Endothelial cell of umbilical vein (primary cell): ENCODE results near the gene APLN.

Experiments
- CTCF ChIP-seq, 2 donors: IDR thresholded peaks; 1 replicate in 1 of 2; 2 replicates in 1 of 2; pipeline ENCODE4 v1.5.1; 2011; ENCODE audit warnings: low read length in 2 of 2, mild to moderate bottlenecking in 2 of 2, moderate library complexity in 2 of 2, control low read depth in 1 of 2, inconsistent platforms in 1 of 2, low read depth in 1 of 2; ENCODE audit not compliant: insufficient read depth in 1 of 2; ENCODE audit errors: extremely low read depth in 1 of 2
- EZH2 ChIP-seq: IDR thresholded peaks from 2 replicates; pipeline ENCODE4 v1.6.1; 2012; ENCODE audit warnings: borderline replicate concordance, low read depth, mild to moderate bottlenecking, moderate library complexity, low read length, inconsistent platforms; ENCODE audit not compliant: severe bottlenecking
- FOS ChIP-seq: IDR thresholded peaks from 2 replicates; pipeline ENCODE4 v1.6.1; 2011; ENCODE audit warnings: mild to moderate bottlenecking, low read length, moderate library complexity, borderline replicate concordance; ENCODE audit not compliant: insufficient read depth
- JUN ChIP-seq: IDR thresholded peaks from 2 replicates; pipeline ENCODE4 v1.6.1; 2011; ENCODE audit warnings: borderline replicate concordance, low read depth; ENCODE audit not compliant: insufficient read length, insufficient read depth
- POLR2A ChIP-seq: IDR thresholded peaks from 2 replicates; pipeline ENCODE4 v1.6.1; 2012; ENCODE audit warnings: low read depth, mild to moderate bottlenecking, control low read depth, low read length
- POLR2AphosphoS5 ChIP-seq: IDR thresholded peaks from 2 replicates; pipeline ENCODE4 v1.6.1; 2012; ENCODE audit warnings: low read depth, mild to moderate bottlenecking, control low read depth, low read length, moderate library complexity; ENCODE audit not compliant: insufficient read depth

- no peak for TF ChIP-seq CTCF (IDR thresholded peaks at IDR 0.05; ENCODE audit: extremely low read depth in 1 of 2, insufficient read depth in 1 of 2, low read depth in 1 of 2, low read length in 2 of 2)
- TF ChIP-seq POLR2AphosphoS5 = no peak
- no peak for TF ChIP-seq EZH2
- TF ChIP-seq POLR2A = no peak
- no peak for TF ChIP-seq JUN
- TF ChIP-seq FOS = no peak
Observed at GRCh38 chrX:129661369-129661768, 6.6 kb upstream of the APLN start.
